Mucosa of rectum (tissue), 2 donors: ENCODE measurements around the gene ZNF277.

Experiments
- H3K27ac ChIP-seq, 2 donors: one replicate each; pipeline ENCODE4 v1.7.0; 2013; ENCODE audit warnings: inconsistent platforms in 2 of 2, low read depth in 2 of 2, low read length in 2 of 2
- H3K27me3 ChIP-seq, 2 donors: one replicate each; pipeline ENCODE4 v1.7.0; 2013; ENCODE audit warnings: low read length in 2 of 2; ENCODE audit not compliant: control insufficient read depth in 2 of 2, insufficient read depth in 2 of 2
- H3K36me3 ChIP-seq, 2 donors: one replicate each; pipeline ENCODE4 v1.7.0; 2013; ENCODE audit warnings: low read length in 2 of 2; ENCODE audit not compliant: control insufficient read depth in 2 of 2, insufficient read depth in 2 of 2
- H3K4me1 ChIP-seq, 2 donors: one replicate each; pipeline ENCODE4 v1.7.0; 2013; ENCODE audit warnings: low read length in 2 of 2, mild to moderate bottlenecking in 1 of 2; ENCODE audit not compliant: control insufficient read depth in 2 of 2, insufficient read depth in 2 of 2
- H3K4me3 ChIP-seq, 2 donors: one replicate each; pipeline ENCODE4 v1.7.0; 2013; ENCODE audit warnings: low read length in 2 of 2
- H3K9ac ChIP-seq, 2 donors: one replicate each; pipeline ENCODE4 v1.7.0; 2013; ENCODE audit warnings: low read length in 2 of 2, low read depth in 1 of 2, mild to moderate bottlenecking in 1 of 2
- H3K9me3 ChIP-seq, 2 donors: one replicate each; pipeline ENCODE4 v1.7.0; 2013; ENCODE audit warnings: low read length in 2 of 2; ENCODE audit not compliant: control insufficient read depth in 2 of 2
- donor health status: healthy.
- donor health status: Normal muscosa, but diverticular disease.

Gene ZNF277

GRCh38 chr7:112168915-112169314 lies 37.6 kb upstream of the ZNF277 start:
- Histone ChIP-seq H3K36me3 (no peaks in the 10 kb centered on the region), H3K9me3 (no peaks in the 10 kb centered on the region), H3K4me3 (no peak overlapping the region), H3K4me1 (no peaks in the 10 kb centered on the region), H3K27ac (no peak overlapping the region), H3K27me3 (no peaks in the 10 kb centered on the region), H3K9ac (no peak overlapping the region)

- H3K9ac ChIP-seq, result no peak overlapping the region
- H3K27me3 ChIP-seq, result no peaks in the 10 kb centered on the region
- no peaks in the 10 kb centered on the region for H3K9me3 ChIP-seq
- no peaks in the 10 kb centered on the region for H3K4me1 ChIP-seq
- no peak overlapping the region for H3K27ac ChIP-seq
- no peaks in the 10 kb centered on the region for H3K36me3 ChIP-seq
- H3K4me3 ChIP-seq, result no peak overlapping the region
Measured at GRCh38 chr7:112171673-112172072, 34.8 kb upstream of the ZNF277 start.

- no peak overlapping the region for H3K27ac ChIP-seq
- H3K9me3 ChIP-seq, result no peaks in the 10 kb centered on the region
- no peak overlapping the region for H3K9ac ChIP-seq
- no peaks in the 10 kb centered on the region for H3K4me1 ChIP-seq
- no peak overlapping the region for H3K4me3 ChIP-seq
- H3K36me3 ChIP-seq, result no peaks in the 10 kb centered on the region
- H3K27me3 ChIP-seq, result no peaks in the 10 kb centered on the region
Measured at GRCh38 chr7:112172870-112173567, 33.5 kb upstream of the ZNF277 start.

- H3K4me1 ChIP-seq, result no peaks in the 10 kb centered on the region
- no peak overlapping the region for H3K9ac ChIP-seq
- H3K9me3 ChIP-seq, result no peaks in the 10 kb centered on the region
- no peak overlapping the region for H3K4me3 ChIP-seq
- H3K36me3 ChIP-seq, result no peaks in the 10 kb centered on the region
- no peaks in the 10 kb centered on the region for H3K27me3 ChIP-seq
- no peak overlapping the region for H3K27ac ChIP-seq
Measured at GRCh38 chr7:112173568-112173905, 33.0 kb upstream of the ZNF277 start.

GRCh38 chr7:112174192-112174591 lies 32.3 kb upstream of the ZNF277 start:
- H3K4me1 ChIP-seq, result no peaks in the 10 kb centered on the region
- no peak overlapping the region for H3K4me3 ChIP-seq
- H3K9ac ChIP-seq, result no peak overlapping the region
- no peaks in the 10 kb centered on the region for H3K9me3 ChIP-seq
- H3K36me3 ChIP-seq, result no peaks in the 10 kb centered on the region
- no peaks in the 10 kb centered on the region for H3K27me3 ChIP-seq
- no peak overlapping the region for H3K27ac ChIP-seq

GRCh38 chr7:112176241-112176640 lies 30.3 kb upstream of the ZNF277 start:
- Histone ChIP-seq H3K36me3 (no peaks in the 10 kb centered on the region), H3K27me3 (no peaks in the 10 kb centered on the region), H3K9ac (no peak overlapping the region), H3K9me3 (no peaks in the 10 kb centered on the region), H3K4me3 (no peak overlapping the region), H3K4me1 (no peaks in the 10 kb centered on the region), H3K27ac (no peak overlapping the region)

GRCh38 chr7:112176693-112177415 lies 29.6 kb upstream of the ZNF277 start:
- Histone ChIP-seq H3K36me3 (no peaks in the 10 kb centered on the region), H3K4me3 (no peak overlapping the region), H3K27ac (no peak overlapping the region), H3K9me3 (no peaks in the 10 kb centered on the region), H3K4me1 (no peaks in the 10 kb centered on the region), H3K9ac (no peak overlapping the region), H3K27me3 (no peaks in the 10 kb centered on the region)

GRCh38 chr7:112180223-112180622 lies 26.3 kb upstream of the ZNF277 start:
- H3K27ac ChIP-seq, result no peak overlapping the region
- H3K4me1 ChIP-seq, result no peaks in the 10 kb centered on the region

GRCh38 chr7:112182749-112183148 lies 23.7 kb upstream of the ZNF277 start:
- Histone ChIP-seq H3K27me3 (no peaks in the 10 kb centered on the region), H3K9me3 (no peaks in the 10 kb centered on the region), H3K27ac (no peak overlapping the region), H3K9ac (no peak overlapping the region), H3K4me3 (no peak overlapping the region), H3K4me1 (no peaks in the 10 kb centered on the region), H3K36me3 (no peaks in the 10 kb centered on the region)

More at GRCh38 chr7:112180223-112180622, 26.3 kb upstream of the ZNF277 start:
- Histone ChIP-seq H3K4me3 (no peak overlapping the region), H3K9ac (no peak overlapping the region), H3K9me3 (no peaks in the 10 kb centered on the region), H3K27me3 (no peaks in the 10 kb centered on the region), H3K36me3 (no peaks in the 10 kb centered on the region)

- no peaks in the 10 kb centered on the region for H3K9me3 ChIP-seq
- no peaks in the 10 kb centered on the region for H3K36me3 ChIP-seq
- no peak overlapping the region for H3K9ac ChIP-seq
- H3K27ac ChIP-seq, result no peak overlapping the region
- no peaks in the 10 kb centered on the region for H3K27me3 ChIP-seq
- H3K4me1 ChIP-seq, result no peaks in the 10 kb centered on the region
- no peak overlapping the region for H3K4me3 ChIP-seq
Measured at GRCh38 chr7:112183266-112183665, 23.2 kb upstream of the ZNF277 start.
